ENCODE results near the gene RUFY3.

- TF ChIP-seq CTCF (IDR thresholded peaks at IDR 0.05; ENCODE audit: low read length) (no peak), EZH2 (optimal IDR thresholded peaks at IDR 0.05; ENCODE audit: low read depth, low read length) (no peak), EZH2phosphoT487 (IDR thresholded peaks at IDR 0.05; ENCODE audit: low read length) (no peak)
Measured at GRCh38 chr4:70714079-70714887, 7.5 kb upstream of the RUFY3 start.
